ENCODE data around the gene KDM4B.

Gene KDM4B

DNA sequence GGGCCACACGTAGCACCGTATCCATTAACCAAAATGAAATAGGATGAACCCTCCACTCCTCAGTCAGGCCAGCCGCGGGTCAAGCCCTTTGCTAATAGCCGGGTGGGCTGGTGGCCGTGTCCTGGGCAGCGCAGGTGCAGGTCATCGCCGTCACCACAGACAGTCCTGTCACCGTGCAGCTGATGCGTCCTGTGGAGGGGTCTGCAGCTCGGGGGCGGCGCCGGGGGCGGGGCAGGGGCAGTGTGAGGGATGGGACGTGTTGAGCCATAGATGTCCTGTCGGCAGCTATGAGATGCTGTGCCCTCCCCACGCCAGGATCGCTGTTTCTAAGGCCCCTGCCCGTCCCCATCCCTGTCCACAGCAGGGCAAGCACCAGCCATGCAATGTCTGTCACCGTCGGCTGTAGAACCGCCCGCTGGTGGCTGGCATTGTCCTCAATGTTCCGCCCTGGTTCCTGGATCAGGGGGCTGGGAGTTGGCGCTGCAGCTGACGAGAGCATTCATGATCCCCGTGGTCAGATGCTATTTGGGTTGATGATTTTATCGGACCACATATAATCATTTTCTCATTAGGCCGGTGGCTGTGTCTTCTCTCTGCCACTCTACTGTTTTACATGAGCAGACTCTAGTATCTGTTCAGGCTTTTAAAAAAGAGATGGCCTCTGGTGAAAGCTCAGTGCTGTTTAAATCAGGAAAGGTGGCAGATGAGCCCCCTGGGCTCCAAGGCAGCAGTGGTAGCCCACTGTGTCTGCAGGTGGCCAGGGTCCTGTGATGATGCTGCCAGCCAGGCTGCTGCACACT lies 126.1 kb downstream of the KDM4B start:
- H3K4me3 ChIP-seq (ENCODE audit: low read length) = no peak overlapping the region
- TF ChIP-seq, protein P1, sequence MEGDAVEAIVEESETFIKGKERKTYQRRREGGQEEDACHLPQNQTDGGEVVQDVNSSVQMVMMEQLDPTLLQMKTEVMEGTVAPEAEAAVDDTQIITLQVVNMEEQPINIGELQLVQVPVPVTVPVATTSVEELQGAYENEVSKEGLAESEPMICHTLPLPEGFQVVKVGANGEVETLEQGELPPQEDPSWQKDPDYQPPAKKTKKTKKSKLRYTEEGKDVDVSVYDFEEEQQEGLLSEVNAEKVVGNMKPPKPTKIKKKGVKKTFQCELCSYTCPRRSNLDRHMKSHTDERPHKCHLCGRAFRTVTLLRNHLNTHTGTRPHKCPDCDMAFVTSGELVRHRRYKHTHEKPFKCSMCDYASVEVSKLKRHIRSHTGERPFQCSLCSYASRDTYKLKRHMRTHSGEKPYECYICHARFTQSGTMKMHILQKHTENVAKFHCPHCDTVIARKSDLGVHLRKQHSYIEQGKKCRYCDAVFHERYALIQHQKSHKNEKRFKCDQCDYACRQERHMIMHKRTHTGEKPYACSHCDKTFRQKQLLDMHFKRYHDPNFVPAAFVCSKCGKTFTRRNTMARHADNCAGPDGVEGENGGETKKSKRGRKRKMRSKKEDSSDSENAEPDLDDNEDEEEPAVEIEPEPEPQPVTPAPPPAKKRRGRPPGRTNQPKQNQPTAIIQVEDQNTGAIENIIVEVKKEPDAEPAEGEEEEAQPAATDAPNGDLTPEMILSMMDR (conservative IDR thresholded peaks at IDR 0.05; ENCODE audit: low read depth, low read length) = no peak
- no peak for DNase-seq (ENCODE audit: low read depth)

DNA sequence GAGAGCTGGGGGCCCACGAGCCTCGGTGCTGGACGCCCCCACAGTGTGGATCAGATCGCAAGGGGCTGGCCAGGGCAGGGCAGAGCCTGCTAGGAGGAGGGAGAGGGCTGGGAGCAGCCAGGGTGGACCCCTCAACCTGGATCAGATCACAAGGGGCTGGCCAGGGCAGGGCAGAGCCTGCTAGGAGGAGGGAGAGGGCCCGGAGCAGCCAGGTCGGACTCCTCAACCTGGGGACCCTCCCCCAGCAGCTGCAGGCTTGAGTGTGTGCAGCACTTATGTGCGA lies 126.6 kb downstream of the KDM4B start:
- TF ChIP-seq, protein P1 (conservative IDR thresholded peaks at IDR 0.05; ENCODE audit: low read depth, low read length) = no peak
- no peak for DNase-seq (ENCODE audit: low read depth)
- H3K4me3 ChIP-seq (ENCODE audit: low read length) = no peak overlapping the region

DNA sequence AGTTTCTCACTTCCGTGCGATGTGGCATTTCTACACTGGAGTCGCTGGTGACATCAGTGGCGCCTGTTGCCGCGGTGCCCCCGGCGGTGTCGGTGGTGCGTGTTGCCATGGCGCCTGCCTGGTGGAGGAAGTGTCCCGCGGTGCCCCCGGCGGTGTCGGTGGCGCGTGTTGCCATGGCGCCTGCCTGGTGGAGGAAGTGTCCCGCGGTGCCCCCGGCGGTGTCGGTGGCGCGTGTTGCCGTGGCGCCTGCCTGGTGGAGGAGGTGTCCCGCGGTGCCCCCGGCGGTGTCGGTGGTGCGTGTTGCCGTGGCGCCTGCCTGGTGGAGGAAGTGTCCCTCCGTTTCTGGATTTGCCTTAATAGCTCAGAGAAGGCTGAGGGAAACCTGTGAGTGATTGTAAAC lies 127.6 kb downstream of the KDM4B start:
- no peak for DNase-seq (ENCODE audit: low read depth)
- H3K4me3 ChIP-seq (ENCODE audit: low read length) = no peak overlapping the region
- TF ChIP-seq, protein P1 (conservative IDR thresholded peaks at IDR 0.05; ENCODE audit: low read depth, low read length) = no peak

DNA sequence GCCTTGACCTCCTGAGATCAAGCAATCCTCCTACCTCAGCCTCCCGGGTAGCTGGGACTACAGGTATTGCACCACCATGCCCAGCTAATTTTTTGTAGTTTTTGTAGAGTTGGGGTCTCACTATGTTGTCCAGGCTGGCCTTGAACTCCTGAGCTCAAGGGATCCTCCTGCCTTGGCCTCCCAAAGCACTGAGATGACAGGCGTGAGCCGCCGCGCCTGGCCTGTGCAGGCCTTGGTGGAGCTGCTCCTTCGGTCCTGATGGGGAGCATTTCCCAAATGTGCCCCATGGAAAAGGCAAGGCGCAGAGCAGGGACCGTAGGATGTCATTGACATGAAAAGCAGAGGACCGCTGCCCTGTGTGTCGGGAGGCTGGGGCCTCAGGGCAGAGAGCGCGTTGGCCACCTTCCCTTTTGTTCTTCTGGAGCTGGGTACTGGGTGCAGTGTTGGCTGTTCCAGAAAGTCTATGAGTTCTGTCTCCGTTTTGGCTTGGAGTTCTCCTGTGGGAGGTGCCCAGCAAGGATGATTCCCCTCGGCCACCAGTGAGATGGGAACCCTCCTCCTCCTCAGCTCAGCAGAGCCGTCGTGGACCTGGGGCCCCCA lies 128.5 kb downstream of the KDM4B start:
- no peak overlapping the region for H3K4me3 ChIP-seq (ENCODE audit: low read length)
- TF ChIP-seq, protein P1 (conservative IDR thresholded peaks at IDR 0.05; ENCODE audit: low read depth, low read length) = no peak
- no peak for DNase-seq (ENCODE audit: low read depth)

DNA sequence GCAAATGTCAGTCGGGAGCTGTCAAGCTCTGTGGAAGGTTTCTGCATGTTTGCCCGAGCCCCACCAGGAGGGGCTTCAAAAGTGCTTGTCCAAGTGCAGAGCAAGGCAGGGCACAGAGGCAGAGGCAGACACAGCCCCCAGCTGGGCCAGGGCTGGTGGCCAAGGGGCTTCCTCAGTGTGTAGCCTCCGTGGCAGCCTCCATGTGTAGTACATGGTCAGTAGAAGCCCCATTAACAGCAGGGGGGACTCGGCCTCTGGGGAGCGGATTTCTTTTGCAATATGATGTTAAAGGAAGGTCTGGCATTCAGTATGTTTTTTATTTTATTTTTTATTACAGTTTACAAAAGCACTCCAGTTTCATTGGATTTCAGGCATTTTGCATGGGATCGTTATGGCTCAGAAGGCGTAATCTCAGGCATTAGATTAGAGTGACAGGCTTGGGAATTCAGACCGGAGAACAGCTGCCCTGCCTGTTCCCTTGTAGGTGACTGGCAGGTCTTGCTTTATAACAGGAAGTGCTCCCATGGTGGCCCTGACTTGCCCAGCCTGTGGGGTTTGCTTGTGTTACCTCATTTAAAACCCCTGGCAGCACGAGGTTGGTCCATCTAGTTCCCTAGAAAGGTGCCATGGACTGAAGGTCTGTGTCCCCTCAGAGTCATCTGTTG lies 129.2 kb downstream of the KDM4B start:
- TF ChIP-seq, protein P1 (conservative IDR thresholded peaks at IDR 0.05; ENCODE audit: low read depth, low read length) = no peak
- no peak overlapping the region for H3K4me3 ChIP-seq (ENCODE audit: low read length)
- DNase-seq (ENCODE audit: low read depth) = no peak

DNA sequence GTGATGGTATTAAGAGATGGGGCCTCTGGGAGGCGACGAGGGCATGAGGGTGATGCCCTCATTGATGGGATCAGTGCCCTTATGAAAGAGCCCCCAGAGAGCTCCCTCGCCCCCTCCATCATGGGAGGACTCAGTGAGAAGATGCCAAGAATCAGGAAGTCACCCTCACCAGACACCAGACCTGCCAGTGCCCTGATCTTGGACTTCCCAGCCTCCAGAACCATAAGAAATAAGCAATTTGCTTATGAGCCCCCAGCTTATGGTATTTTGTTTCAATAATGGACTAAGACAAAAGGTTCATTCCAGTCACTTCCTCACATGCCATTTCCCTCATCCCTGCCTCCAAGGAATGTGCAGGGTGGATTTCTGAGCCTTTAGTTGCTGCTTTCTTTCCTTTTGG lies 129.7 kb downstream of the KDM4B start:
- H3K4me3 ChIP-seq (ENCODE audit: low read length) = no peak overlapping the region
- TF ChIP-seq, protein P1 (conservative IDR thresholded peaks at IDR 0.05; ENCODE audit: low read depth, low read length) = no peak
- DNase-seq (ENCODE audit: low read depth) = no peak

Measured in retinal pigment epithelial cell (primary cell).